Sigmoid colon (tissue), 7 donors: ENCODE measurements around the gene CAD. TPM values are rescaled to one million over a fixed set of nuclear protein-coding genes. Genes with fewer than 3 reads are reported as not detected.

Experiments
- DNase-seq: peaks from one replicate; pipeline ENCODE4 v3.0.0-alpha.2; 2019
- H3K27ac ChIP-seq, 4 donors: fragments of 200-600 bp; sonication (generic); one replicate each; pipeline ENCODE4 v1.5.1; 2016 to 2019; ENCODE audit warnings: mild to moderate bottlenecking in 1 of 4
- H3K27me3 ChIP-seq, 3 donors: fragments of 200-600 bp; sonication (generic); one replicate each; pipeline ENCODE4 v1.5.1; 2019; ENCODE audit warnings: mild to moderate bottlenecking in 1 of 3
- H3K36me3 ChIP-seq, 4 donors: fragments of 200-600 bp; sonication (generic); one replicate each; pipeline ENCODE4 v1.5.1; 2016 to 2019
- H3K4me1 ChIP-seq, 4 donors: fragments of 200-600 bp; sonication (generic); one replicate each; pipeline ENCODE4 v1.5.1; 2017 to 2019
- H3K4me3 ChIP-seq, 4 donors: fragments of 200-600 bp; sonication (generic); one replicate each; pipeline ENCODE4 v1.5.1; 2017 to 2019; ENCODE audit warnings: mild to moderate bottlenecking in 2 of 4, moderate library complexity in 1 of 4
- H3K9me3 ChIP-seq, 4 donors: fragments of 200-600 bp in 3 of 4; sonication (generic) in 3 of 4; one replicate each; pipeline versions ENCODE4 v1.5.1 to v1.6.1; 2013 to 2019
- EP300 ChIP-seq, 4 donors: sonication (generic); formaldehyde crosslinking; IDR thresholded peaks; one replicate each; pipeline ENCODE4 v1.6.1; 2017; ENCODE audit warnings: antibody characterized with exemption in 4 of 4
- POLR2A ChIP-seq, 2 donors: fragments of 450-650 bp; IDR thresholded peaks; one replicate each; pipeline ENCODE4 v1.6.1; 2016; ENCODE audit warnings: antibody characterized with exemption in 2 of 2, mild to moderate bottlenecking in 2 of 2, moderate library complexity in 2 of 2
- POLR2AphosphoS5 ChIP-seq, 4 donors: sonication (generic); formaldehyde crosslinking; IDR thresholded peaks; one replicate each; pipeline ENCODE4 v1.6.1; 2017; ENCODE audit warnings: antibody characterized with exemption in 4 of 4
- WGBS, 2 donors: extraction: QIAGEN DNeasy Blood & Tissue Kit; methylation state at CpG; one replicate each; pipeline ENCODE4 v1.1.7; 2013; 5-methylcytosine and 5-hydroxymethylcytosine counted together
- intact Hi-C: fragments of 100-400 bp; cut with DNase I; formaldehyde crosslinking; loops from one replicate; pipeline ENCODE4 v1.15.1; 2023
- polyA plus RNA-seq, 3 donors: library from polyadenylated mRNA; stranded (reverse); fragments of 200-250 nt; gene quantifications; one replicate each; pipeline ENCODE4 v1.2.3, GENCODE V29; 2013
- total RNA-seq, 4 donors: library from RNA; depleted of rRNA; stranded (reverse); fragments of >200 nt; gene quantifications; one replicate each; pipeline ENCODE4 v1.1.0, GENCODE V29; 2016
- TF ChIP-seq, protein P1 (sequence below), 4 experiments: fragments of 450-650 bp in 3 of 4; fragments of 200-600 bp in 1 of 4; IDR thresholded peaks; one replicate each; pipeline ENCODE4 v1.5.1; 2016 to 2019; ENCODE audit warnings: antibody characterized with exemption in 4 of 4, mild to moderate bottlenecking in 3 of 4, moderate library complexity in 2 of 4
- donor health status: healthy with polysubstance abuse.
- donor health status: Bipolar disorder and iron deficiency.
- donor health status: healthy.

Gene CAD
- total and polyA plus RNA-seq, 7 donors = 1.8 to 27.4 (median 12.8) TPM

DNA sequence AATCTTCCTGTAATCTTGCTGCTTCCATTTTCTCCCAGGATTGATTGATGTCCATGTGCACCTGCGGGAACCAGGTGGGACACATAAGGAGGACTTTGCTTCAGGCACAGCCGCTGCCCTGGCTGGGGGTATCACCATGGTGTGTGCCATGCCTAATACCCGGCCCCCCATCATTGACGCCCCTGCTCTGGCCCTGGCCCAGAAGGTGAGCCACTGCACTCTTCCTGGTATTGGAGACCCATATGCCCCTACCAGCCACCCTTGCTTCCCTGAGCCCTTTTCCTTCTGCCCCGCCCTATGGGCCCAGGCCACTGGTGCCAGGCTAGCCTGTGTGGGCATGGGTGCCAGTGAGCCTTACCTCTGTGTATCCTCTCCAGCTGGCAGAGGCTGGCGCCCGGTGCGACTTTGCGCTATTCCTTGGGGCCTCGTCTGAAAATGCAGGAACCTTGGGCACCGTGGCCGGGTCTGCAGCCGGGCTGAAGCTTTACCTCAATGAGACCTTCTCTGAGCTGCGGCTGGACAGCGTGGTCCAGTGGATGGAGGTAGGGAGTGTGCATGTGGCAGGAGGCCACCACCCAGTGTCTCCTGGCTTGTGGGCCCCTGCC, 20.3 kb downstream of the CAD start:
- TF ChIP-seq, protein P1, sequence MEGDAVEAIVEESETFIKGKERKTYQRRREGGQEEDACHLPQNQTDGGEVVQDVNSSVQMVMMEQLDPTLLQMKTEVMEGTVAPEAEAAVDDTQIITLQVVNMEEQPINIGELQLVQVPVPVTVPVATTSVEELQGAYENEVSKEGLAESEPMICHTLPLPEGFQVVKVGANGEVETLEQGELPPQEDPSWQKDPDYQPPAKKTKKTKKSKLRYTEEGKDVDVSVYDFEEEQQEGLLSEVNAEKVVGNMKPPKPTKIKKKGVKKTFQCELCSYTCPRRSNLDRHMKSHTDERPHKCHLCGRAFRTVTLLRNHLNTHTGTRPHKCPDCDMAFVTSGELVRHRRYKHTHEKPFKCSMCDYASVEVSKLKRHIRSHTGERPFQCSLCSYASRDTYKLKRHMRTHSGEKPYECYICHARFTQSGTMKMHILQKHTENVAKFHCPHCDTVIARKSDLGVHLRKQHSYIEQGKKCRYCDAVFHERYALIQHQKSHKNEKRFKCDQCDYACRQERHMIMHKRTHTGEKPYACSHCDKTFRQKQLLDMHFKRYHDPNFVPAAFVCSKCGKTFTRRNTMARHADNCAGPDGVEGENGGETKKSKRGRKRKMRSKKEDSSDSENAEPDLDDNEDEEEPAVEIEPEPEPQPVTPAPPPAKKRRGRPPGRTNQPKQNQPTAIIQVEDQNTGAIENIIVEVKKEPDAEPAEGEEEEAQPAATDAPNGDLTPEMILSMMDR (IDR thresholded peaks at IDR 0.05) = no peak
- TF ChIP-seq POLR2AphosphoS5 (IDR thresholded peaks at IDR 0.05) (no peak), POLR2A (IDR thresholded peaks at IDR 0.05) (no peak), EP300 (IDR thresholded peaks at IDR 0.05) (no peak)
- peaks cover 30 to 100% (median 81%) of the 10 kb centered on the region in 4 donors for H3K36me3 ChIP-seq
- H3K4me3 ChIP-seq = no peak overlapping the region
- no peaks in the 10 kb centered on the region for H3K27me3 ChIP-seq
- intact Hi-C loops = no loop called here
- no peaks in the 10 kb centered on the region for H3K4me1 ChIP-seq
- H3K9me3 ChIP-seq = no peaks in the 10 kb centered on the region
- WGBS, 2 donors = 96% methylated on average over 15 of the region's 15 CpGs
- DNase-seq = peak; percentile 45
- no peak overlapping the region for H3K27ac ChIP-seq

DNA sequence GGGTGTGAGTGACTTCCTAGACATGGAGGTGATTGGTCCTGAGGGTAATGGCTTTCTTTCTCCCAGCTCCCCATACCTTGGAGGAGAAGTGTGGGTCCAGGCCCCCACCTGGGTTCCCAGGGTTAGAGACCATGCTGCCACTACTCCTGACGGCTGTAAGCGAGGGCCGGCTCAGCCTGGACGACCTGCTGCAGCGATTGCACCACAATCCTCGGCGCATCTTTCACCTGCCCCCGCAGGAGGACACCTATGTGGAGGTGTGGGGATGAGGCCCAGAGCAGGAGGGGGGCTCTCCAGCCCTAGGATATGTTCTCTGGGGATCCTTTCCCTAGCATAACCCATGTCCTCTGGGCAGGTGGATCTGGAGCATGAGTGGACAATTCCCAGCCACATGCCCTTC, 21.8 kb downstream of the CAD start:
- Histone ChIP-seq H3K4me3 (no peak overlapping the region), H3K27me3 (no peaks in the 10 kb centered on the region), H3K27ac (no peak overlapping the region), H3K4me1 (no peaks in the 10 kb centered on the region), H3K9me3 (no peaks in the 10 kb centered on the region), H3K36me3 (peaks cover 23 to 100% (median 76%) of the 10 kb centered on the region in 4 donors)
- no peak for DNase-seq
- intact Hi-C loops = no loop called here
- TF ChIP-seq POLR2A (IDR thresholded peaks at IDR 0.05) (no peak), POLR2AphosphoS5 (IDR thresholded peaks at IDR 0.05) (no peak), EP300 (IDR thresholded peaks at IDR 0.05) (no peak)
- TF ChIP-seq, protein P1 (IDR thresholded peaks at IDR 0.05) = no peak
- WGBS, 2 donors = 96 to 97% methylated on average over 8 of the region's 8 CpGs

DNA sequence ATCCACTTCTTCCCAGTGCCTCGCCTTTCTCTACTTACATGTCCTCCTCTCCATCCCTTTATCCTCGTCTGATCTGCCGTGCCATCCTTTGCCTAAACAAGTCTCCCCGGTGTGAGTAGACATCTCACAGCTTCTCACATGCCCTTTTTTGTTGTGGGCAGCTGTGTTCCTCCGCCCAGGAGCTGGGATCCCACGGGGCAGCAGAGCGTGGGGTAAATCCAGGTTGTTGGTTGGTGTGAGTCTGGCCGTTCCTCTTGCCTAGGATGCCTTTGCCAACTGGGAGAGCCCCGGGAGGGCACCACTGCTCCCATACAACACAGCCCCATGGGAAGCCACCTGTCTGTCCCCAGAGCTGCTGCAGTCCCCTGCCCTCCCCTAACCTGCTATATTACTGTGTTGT, 23.2 kb downstream of the CAD start:
- TF ChIP-seq POLR2A (IDR thresholded peaks at IDR 0.05) = no peak
- TF ChIP-seq EP300 (IDR thresholded peaks at IDR 0.05) = no peak
- TF ChIP-seq, protein P1 (IDR thresholded peaks at IDR 0.05) = no peak
- no peaks in the 10 kb centered on the region for H3K4me1 ChIP-seq
- 90 to 93% methylated on average over 9 of the region's 9 CpGs for WGBS, 2 donors
- H3K4me3 ChIP-seq = no peak overlapping the region
- no peaks in the 10 kb centered on the region for H3K9me3 ChIP-seq
- peaks cover 15 to 93% (median 62%) of the 10 kb centered on the region in 4 donors for H3K36me3 ChIP-seq
- intact Hi-C loops = no loop called here
- DNase-seq = no peak
- H3K27ac ChIP-seq = no peak overlapping the region
- no peaks in the 10 kb centered on the region for H3K27me3 ChIP-seq

DNA sequence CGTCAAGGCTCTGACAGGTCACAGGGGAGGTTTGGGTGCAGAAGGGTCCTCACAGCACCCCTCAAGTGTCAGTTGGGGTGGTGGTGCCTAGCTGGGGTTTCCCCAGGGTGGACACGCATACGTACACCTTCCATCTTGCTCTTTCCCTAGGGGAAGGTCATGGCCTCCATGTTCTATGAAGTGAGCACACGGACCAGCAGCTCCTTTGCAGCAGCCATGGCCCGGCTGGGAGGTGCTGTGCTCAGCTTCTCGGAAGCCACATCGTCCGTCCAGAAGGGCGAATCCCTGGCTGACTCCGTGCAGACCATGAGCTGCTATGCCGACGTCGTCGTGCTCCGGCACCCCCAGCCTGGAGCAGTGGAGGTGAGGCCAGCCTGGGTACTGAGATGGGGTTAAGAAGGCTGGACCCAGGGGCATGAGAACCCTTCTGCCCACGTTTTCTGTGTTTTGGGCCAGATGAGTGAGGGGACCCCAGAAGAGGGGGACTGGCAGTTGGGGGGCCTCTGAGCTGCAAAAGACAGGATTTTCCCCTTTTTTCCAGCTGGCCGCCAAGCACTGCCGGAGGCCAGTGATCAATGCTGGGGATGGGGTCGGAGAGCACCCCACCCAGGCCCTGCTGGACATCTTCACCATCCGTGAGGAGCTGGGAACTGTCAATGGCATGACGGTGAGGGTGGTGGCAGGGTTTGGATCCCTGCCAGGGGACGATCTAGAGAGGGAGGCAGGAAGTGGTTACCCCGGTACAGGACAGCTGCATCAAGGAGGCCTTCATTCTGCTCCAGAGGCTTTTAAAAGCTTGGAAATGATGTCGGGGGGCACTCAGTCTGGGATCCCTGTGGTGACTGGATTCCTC, 24.8 kb downstream of the CAD start:
- peaks cover 8 to 78% (median 55%) of the 10 kb centered on the region in 4 donors for H3K36me3 ChIP-seq
- DNase-seq = no peak
- no peak for TF ChIP-seq POLR2AphosphoS5 (IDR thresholded peaks at IDR 0.05)
- TF ChIP-seq POLR2A (IDR thresholded peaks at IDR 0.05) = no peak
- no peak for TF ChIP-seq EP300 (IDR thresholded peaks at IDR 0.05)
- TF ChIP-seq, protein P1 (IDR thresholded peaks at IDR 0.05) = no peak
- H3K27ac ChIP-seq = no peak overlapping the region
- WGBS, 2 donors = 83 to 89% methylated on average over 24 of the region's 24 CpGs
- no peaks in the 10 kb centered on the region for H3K4me1 ChIP-seq
- intact Hi-C loops = no loop called here
- H3K9me3 ChIP-seq = no peaks in the 10 kb centered on the region
- no peak overlapping the region for H3K4me3 ChIP-seq
- H3K27me3 ChIP-seq = no peaks in the 10 kb centered on the region
